Cardiac atrium fibroblast (primary cell): ENCODE results near the gene FUT9. TPM values are rescaled to one million over a fixed set of nuclear protein-coding genes. Genes with fewer than 3 reads are reported as not detected.

Experiments used
- total RNA-seq: library from RNA; depleted of rRNA; stranded (reverse); fragments of >200 nt; gene quantifications from 2 replicates; pipeline ENCODE4 v1.2.3, GENCODE V29; 2015

FUT9 gene
- not detected in 2 replicates for total RNA-seq

GRCh38 chr6:96015518-96016333 is at the start of gene FUT9:
Gene FUT9, plus strand, starts transcription at chr6:96015974. Its CDS starts 187,182 bp downstream, at chr6:96203156.

